IPS-15b (cell line): Measurements from ENCODE around the gene REPS1.

Experiments used
- H3K27me3 ChIP-seq: one replicate; pipeline ENCODE4 v1.6.1; 2013; ENCODE audit warnings: low read length; ENCODE audit not compliant: control insufficient read depth, insufficient read depth
- H3K36me3 ChIP-seq: one replicate; pipeline ENCODE4 v1.6.1; 2013; ENCODE audit warnings: low read length; ENCODE audit not compliant: control insufficient read depth, insufficient read depth
- H3K4me1 ChIP-seq: one replicate; pipeline ENCODE4 v1.6.1; 2013; ENCODE audit warnings: mild to moderate bottlenecking, low read length; ENCODE audit not compliant: control insufficient read depth, insufficient read depth
- H3K4me3 ChIP-seq: one replicate; pipeline ENCODE4 v1.5.1; 2013; ENCODE audit warnings: low read depth, low read length
- H3K9ac ChIP-seq: one replicate; pipeline ENCODE4 v1.6.1; 2013; ENCODE audit warnings: low read depth, mild to moderate bottlenecking, low read length
- H3K9me3 ChIP-seq: one replicate; pipeline ENCODE4 v1.6.1; 2013; ENCODE audit warnings: mild to moderate bottlenecking, low read length; ENCODE audit not compliant: control insufficient read depth, insufficient read depth

Gene REPS1

DNA sequence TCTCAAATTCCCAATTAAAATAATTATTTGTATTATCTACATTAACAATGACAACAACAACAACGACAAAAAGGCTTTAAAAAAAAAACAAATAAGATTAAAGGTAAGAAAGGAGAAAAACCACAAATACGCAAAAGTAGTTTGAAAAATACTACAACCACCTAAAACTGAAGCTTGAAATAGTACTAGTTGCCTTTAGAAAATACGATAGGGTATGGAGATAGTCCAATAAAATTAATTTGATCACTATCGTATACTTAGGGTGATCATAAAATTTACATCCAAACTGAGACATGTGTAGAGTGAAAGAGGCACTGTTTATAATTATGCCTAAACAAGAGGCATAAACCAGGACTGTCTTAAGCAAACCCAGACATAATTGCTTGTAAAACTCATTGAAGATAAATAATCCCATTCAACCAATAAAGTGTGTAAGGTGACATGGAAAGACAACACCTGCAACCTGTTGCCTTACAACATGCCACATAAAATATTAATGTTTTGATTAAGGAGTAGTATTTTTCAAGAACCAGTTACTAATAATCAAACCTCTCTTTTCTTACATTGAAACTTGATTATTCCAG lies 22.7 kb downstream of the REPS1 start:
- H3K4me3 ChIP-seq, result no peak overlapping the region

DNA sequence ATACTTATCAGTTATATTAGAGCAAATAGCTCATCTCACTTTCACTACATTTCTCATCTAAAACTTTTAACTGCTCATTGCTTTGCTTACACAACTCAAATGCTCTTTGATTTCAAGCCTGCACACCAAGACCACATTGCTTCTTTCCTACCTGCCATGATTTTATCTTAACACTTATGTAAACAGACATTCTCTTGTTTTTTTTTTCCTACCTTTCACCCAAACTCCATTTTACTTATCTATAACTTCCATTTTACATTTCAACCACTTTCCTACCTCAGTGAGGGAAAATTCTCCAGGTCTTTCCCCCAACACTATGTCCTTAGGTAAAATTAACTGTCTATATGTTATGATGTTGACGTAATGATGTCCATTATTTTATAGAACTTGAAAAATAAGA lies 24.0 kb downstream of the REPS1 start:
- no peak overlapping the region for H3K4me3 ChIP-seq
- no peak overlapping the region for H3K9ac ChIP-seq
- H3K36me3 ChIP-seq, result no peaks in the 10 kb centered on the region
- peaks cover 4% of the 10 kb centered on the region for H3K4me1 ChIP-seq
- H3K9me3 ChIP-seq, result no peaks in the 10 kb centered on the region
- no peaks in the 10 kb centered on the region for H3K27me3 ChIP-seq

More for the DNA sequence above, 22.7 kb downstream of the REPS1 start:
- H3K4me1 ChIP-seq, result peaks cover 4% of the 10 kb centered on the region
- H3K36me3 ChIP-seq, result no peaks in the 10 kb centered on the region
- H3K9ac ChIP-seq, result no peak overlapping the region
- no peaks in the 10 kb centered on the region for H3K27me3 ChIP-seq
- H3K9me3 ChIP-seq, result no peaks in the 10 kb centered on the region

DNA sequence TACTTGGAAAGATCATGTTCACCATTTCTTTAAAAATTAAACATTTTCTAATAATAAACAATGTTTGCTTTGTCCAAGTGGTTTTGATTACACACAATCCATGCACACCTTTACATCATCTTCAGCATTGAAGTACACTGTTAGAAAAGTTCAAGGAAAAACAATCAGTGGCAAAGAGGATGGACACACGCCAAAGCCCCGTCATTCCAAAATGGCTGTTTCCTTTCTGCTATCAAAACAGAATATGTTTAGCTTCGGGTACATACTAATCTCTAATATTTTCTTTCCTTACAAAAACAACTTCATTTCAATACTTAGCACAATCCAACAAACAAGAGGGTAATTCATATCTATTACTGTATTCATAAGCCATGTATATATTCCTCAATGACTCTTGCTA lies 24.5 kb downstream of the REPS1 start:
- H3K36me3 ChIP-seq, result no peaks in the 10 kb centered on the region
- no peak overlapping the region for H3K9ac ChIP-seq
- no peak overlapping the region for H3K4me3 ChIP-seq

DNA sequence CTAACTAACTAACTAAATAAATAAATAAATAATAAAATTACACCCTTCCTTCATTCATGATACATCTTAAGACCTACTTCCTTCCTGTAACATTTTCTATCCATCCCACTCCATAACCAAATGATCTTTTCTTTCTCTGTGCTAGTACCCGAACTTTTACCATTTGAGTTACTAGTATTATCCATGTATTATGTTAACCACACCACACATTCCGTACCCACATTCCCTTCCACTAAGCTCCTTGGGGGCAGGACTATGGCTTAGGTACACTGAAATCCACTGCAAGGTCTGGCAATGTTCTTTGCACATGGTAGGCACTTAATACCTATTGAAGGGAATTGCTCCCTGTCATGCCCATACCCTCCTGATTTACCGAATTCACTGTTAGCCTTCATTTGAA lies 24.9 kb downstream of the REPS1 start:
- H3K36me3 ChIP-seq, result no peaks in the 10 kb centered on the region
- H3K27me3 ChIP-seq, result no peaks in the 10 kb centered on the region
- no peak overlapping the region for H3K4me3 ChIP-seq
- peaks cover 4% of the 10 kb centered on the region for H3K4me1 ChIP-seq
- no peaks in the 10 kb centered on the region for H3K9me3 ChIP-seq
- no peak overlapping the region for H3K9ac ChIP-seq

More for the DNA sequence above, 24.5 kb downstream of the REPS1 start:
- H3K27me3 ChIP-seq, result no peaks in the 10 kb centered on the region
- H3K4me1 ChIP-seq, result peaks cover 4% of the 10 kb centered on the region
- H3K9me3 ChIP-seq, result no peaks in the 10 kb centered on the region

DNA sequence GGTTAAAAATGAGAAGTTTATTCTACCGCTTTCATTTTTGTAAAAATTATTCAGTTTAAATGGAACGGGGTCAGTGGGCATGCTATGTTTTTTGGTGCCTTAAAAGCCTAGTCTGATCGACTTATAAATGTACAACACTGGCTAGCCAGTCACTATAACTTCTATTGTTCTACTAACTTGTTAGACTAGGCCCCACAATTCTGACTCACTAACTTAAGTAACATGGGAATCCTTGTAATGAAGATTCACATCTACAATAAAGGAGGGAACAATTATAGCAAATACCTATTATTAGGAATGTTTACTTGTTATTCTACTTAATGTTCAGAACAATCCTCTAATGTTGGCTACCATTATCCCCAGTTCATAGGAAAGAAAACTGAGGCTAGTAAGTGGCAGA lies 28.5 kb downstream of the REPS1 start:
- Histone ChIP-seq H3K9me3 (no peaks in the 10 kb centered on the region), H3K4me3 (no peak overlapping the region), H3K9ac (no peak overlapping the region), H3K4me1 (no peaks in the 10 kb centered on the region), H3K27me3 (no peaks in the 10 kb centered on the region), H3K36me3 (no peaks in the 10 kb centered on the region)

DNA sequence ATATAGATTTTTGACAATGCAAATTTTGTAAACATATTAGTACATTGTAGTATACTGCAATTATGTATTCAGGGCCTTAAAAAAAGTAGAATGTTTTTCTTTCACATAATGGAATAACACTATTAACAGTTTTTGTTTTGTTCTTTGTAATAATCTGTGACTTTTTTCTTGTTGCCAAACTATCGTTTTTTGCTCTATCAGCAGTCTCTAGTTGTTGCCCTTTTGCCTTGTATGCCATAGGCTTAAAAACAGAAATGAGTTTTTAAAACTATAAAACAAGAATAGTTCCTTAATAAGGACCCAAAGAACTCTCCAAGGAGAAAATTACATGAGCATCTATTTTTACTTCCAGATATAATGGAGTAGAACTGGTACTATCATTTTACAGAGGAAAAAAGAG lies 29.5 kb downstream of the REPS1 start:
- Histone ChIP-seq H3K9me3 (no peaks in the 10 kb centered on the region), H3K9ac (no peak overlapping the region), H3K36me3 (no peaks in the 10 kb centered on the region), H3K4me3 (no peak overlapping the region), H3K4me1 (no peaks in the 10 kb centered on the region), H3K27me3 (no peaks in the 10 kb centered on the region)

DNA sequence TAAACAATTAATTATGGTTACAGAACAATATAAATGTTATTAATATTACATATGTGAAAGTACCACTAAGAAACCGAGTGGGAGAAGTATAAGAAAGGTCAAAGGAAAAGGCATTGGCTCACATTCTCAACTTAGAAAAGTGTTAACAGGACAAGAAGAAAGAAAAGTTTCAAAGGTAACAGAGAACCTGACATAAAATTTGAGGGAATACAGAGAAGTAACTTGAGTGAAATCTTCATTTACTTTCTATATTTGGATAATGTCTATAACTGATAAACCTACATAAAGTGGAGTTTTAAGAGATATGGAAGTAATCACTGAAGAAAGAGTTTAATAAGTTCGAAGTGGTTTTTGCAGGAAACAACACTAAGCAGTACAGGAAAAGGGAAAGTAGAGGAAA lies 30.1 kb downstream of the REPS1 start:
- no peaks in the 10 kb centered on the region for H3K27me3 ChIP-seq
- no peak overlapping the region for H3K9ac ChIP-seq
- H3K9me3 ChIP-seq, result no peaks in the 10 kb centered on the region
- H3K4me3 ChIP-seq, result no peak overlapping the region
- H3K4me1 ChIP-seq, result no peaks in the 10 kb centered on the region
- H3K36me3 ChIP-seq, result no peaks in the 10 kb centered on the region

DNA sequence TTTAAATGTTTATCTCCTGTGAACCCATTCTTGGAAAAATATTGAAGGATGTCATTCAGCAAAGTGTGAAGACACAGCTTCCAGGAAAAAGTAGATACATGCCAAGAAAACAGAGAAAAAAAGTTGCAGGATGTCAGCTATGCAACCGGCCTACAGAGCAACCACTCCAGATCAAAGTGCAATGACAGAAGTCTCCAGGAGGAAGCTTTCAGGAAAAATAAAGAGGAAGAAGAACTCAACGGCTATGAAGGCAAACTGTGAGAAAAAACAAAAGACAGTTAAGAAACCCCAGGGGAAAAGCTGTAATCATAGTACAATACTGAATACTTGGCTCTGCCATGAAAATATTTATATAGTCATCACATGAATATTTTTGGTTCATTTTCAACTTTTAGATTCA lies 30.6 kb downstream of the REPS1 start:
- Histone ChIP-seq H3K27me3 (no peaks in the 10 kb centered on the region), H3K4me1 (no peaks in the 10 kb centered on the region), H3K36me3 (no peaks in the 10 kb centered on the region), H3K9ac (no peak overlapping the region), H3K9me3 (no peaks in the 10 kb centered on the region), H3K4me3 (no peak overlapping the region)

DNA sequence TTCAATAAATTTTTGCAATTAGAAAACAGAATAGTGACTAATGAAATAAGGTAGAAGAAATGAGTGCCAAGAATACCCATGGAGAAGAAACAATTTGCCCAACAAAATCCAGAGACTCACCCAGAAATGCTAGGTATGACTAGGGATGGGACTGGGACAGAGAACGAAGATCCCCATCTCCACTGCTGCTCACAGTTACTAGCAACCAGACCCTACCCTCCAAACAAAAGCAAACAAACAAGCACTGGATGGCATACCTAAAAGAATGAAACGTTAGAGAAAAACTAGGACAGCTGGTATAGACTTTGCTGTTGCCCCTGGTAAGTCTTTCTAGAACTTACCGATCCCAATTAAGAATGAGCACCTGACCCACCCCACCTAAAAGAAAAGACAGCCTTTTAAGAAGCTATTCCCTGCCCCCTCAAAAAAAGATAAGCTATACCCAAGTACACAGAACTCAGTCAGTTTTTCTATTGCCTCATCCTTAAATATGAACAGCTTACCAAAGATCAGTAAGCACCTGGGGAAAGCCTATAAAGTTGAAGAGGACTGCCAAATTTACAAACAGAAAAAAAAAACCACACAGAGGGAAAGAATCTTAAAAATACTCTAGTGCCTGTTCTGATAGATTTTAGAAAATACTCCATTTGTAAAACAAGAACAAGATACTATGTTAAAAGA lies 31.7 kb downstream of the REPS1 start:
- Histone ChIP-seq H3K36me3 (no peaks in the 10 kb centered on the region), H3K4me3 (no peak overlapping the region), H3K9me3 (no peaks in the 10 kb centered on the region), H3K27me3 (no peaks in the 10 kb centered on the region), H3K9ac (no peak overlapping the region), H3K4me1 (no peaks in the 10 kb centered on the region)

DNA sequence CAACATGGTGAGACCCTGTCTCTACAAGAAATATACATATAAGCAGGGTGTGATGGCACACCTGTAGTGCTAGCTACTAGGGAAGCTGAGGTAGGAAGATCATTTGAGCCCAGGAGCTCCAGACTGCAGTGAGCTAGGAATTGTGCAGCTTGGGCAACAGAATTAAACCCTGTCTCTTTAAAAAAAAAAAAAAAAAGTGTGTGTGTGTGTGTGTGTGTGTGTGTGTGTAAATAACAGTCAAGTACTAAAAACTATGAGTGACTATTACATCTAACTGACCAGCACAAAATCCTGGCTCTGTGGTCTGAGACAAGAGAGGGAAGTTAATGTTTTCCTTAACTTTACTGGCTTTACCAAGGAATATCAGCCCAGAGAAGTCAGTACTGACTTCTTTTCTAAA lies 32.8 kb downstream of the REPS1 start:
- Histone ChIP-seq H3K9ac (no peak overlapping the region), H3K36me3 (no peaks in the 10 kb centered on the region), H3K27me3 (no peaks in the 10 kb centered on the region), H3K4me3 (no peak overlapping the region), H3K4me1 (no peaks in the 10 kb centered on the region), H3K9me3 (no peaks in the 10 kb centered on the region)

DNA sequence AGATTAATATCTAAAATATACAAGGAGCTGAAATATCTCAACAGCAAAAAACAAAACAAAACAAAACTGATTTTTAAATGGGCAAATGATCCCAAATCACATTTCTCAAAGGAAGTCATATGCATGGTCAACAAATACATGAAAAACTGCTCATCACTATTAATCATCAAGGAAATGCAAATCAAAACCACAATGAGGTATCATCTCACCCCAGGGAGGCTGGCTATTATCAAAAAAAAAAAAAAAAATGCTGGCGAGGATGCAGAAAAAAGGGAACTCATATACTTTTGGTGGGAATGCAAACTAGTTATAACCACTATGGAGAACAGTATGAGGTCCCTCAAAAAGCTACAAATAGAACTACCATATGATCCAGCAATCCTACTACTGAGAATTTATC lies 34.6 kb downstream of the REPS1 start:
- Histone ChIP-seq H3K9me3 (no peaks in the 10 kb centered on the region), H3K27me3 (no peaks in the 10 kb centered on the region), H3K4me1 (peaks cover 4% of the 10 kb centered on the region), H3K36me3 (no peaks in the 10 kb centered on the region), H3K4me3 (no peak overlapping the region), H3K9ac (no peak overlapping the region)

DNA sequence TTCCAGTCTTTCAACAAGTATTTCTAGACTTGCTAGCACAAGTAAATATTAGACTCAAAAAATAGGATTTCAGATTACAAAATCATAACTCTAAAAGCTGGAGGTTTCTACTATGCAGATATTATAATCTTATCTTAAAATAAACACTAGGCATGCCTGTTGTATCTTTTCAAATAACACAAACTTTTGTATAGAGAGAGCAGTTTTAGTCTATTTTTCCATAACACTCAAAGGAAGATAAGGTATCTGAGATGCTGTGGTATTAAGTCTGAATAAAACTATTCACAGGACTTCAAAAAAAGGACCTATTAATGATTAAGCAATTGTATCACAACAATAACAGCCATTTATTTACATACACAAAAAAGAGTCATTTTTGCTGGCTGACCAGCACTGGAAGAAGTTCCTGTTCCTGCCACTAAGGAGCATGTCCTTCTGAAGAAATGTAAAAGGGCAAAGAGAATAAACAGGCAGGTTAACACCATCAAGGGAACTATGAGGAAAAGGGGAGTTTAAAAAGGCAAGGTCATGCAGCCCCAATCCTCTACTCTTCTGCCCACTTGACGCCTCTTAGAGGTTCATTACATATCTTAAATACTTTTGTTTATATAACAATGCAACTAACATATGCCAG lies 39.4 kb downstream of the REPS1 start:
- H3K4me1 ChIP-seq, result peaks cover 6% of the 10 kb centered on the region
- H3K4me3 ChIP-seq, result no peak overlapping the region
- no peaks in the 10 kb centered on the region for H3K27me3 ChIP-seq
- H3K36me3 ChIP-seq, result no peaks in the 10 kb centered on the region
- no peaks in the 10 kb centered on the region for H3K9me3 ChIP-seq
- H3K9ac ChIP-seq, result no peak overlapping the region
